Left forelimb (tissue), 1 donor: Measurements from ENCODE around the gene SFI1.
A peak's percentile ranks its signal among the peaks of the same experiment; 100 is the strongest.
"Not testable (repeated sequence)": the region's sequence is repeated elsewhere in the genome, so short reads cannot be mapped to it uniquely, and the experiment has no call there.

Source experiments
- DNase-seq: peaks from one replicate; pipeline ENCODE4 v3.0.0-alpha.2; 2018; ENCODE audit warnings: low spot score

The SFI1 gene

GRCh38 chr22:31496007-31496734 is at the start of gene SFI1:
SFI1 (plus strand) TSS chr22:31496536; CDS start chr22:31508285, 11,749 bp downstream.
- peak; percentile 95 for DNase-seq

- DNase-seq = no peak
These were observed 49.6 kb upstream of the SFI1 start for GRCh38 chr22:31446767-31447166.

GRCh38 chr22:31447337-31447736 is 49.0 kb upstream of the SFI1 start:
- DNase-seq = no peak

GRCh38 chr22:31448382-31448781 is 48.0 kb upstream of the SFI1 start:
- no peak for DNase-seq

- no peak for DNase-seq
These were observed 46.8 kb upstream of the SFI1 start for GRCh38 chr22:31449506-31449905.

GRCh38 chr22:31451709-31452571 is 44.4 kb upstream of the SFI1 start:
- DNase-seq = no peak

GRCh38 chr22:31461699-31462098 is 34.6 kb upstream of the SFI1 start:
- DNase-seq = no peak

GRCh38 chr22:31465307-31465706 is 31.0 kb upstream of the SFI1 start:
- DNase-seq = no peak

GRCh38 chr22:31474743-31475142 is 21.6 kb upstream of the SFI1 start:
- DNase-seq = no peak

- DNase-seq = no peak
These were observed 20.5 kb upstream of the SFI1 start for GRCh38 chr22:31475800-31476199.

GRCh38 chr22:31477329-31477728 is 19.0 kb upstream of the SFI1 start:
- no peak for DNase-seq

GRCh38 chr22:31481129-31481528 is 15.2 kb upstream of the SFI1 start:
- DNase-seq = no peak

GRCh38 chr22:31482470-31482869 is 13.9 kb upstream of the SFI1 start:
- DNase-seq = not testable (repeated sequence)

- DNase-seq = not testable (repeated sequence)
These were observed 10.0 kb upstream of the SFI1 start for GRCh38 chr22:31486369-31486768.

- DNase-seq = no peak
These were observed 9.4 kb upstream of the SFI1 start for GRCh38 chr22:31486951-31487350.

GRCh38 chr22:31488346-31488883 is 7.9 kb upstream of the SFI1 start:
- no peak for DNase-seq

GRCh38 chr22:31488988-31489617 is 7.2 kb upstream of the SFI1 start:
- peak; percentile 70 for DNase-seq

- peak; percentile 93 for DNase-seq
These were observed 6.5 kb upstream of the SFI1 start, which contains the start of gene EIF4ENIF1 for GRCh38 chr22:31489632-31490495. EIF4ENIF1 (minus strand) TSS chr22:31489842; CDS start chr22:31488718, 1,124 bp downstream.

- peak; percentile 70 for DNase-seq
These were observed 5.8 kb upstream of the SFI1 start for GRCh38 chr22:31490496-31490925.

GRCh38 chr22:31491218-31491962 is 4.9 kb upstream of the SFI1 start:
- DNase-seq = no peak

- DNase-seq = no peak
These were observed 4.2 kb upstream of the SFI1 start for GRCh38 chr22:31492151-31492550.
